ENCODE results near the gene SLC6A1.

Gene SLC6A1

DNA sequence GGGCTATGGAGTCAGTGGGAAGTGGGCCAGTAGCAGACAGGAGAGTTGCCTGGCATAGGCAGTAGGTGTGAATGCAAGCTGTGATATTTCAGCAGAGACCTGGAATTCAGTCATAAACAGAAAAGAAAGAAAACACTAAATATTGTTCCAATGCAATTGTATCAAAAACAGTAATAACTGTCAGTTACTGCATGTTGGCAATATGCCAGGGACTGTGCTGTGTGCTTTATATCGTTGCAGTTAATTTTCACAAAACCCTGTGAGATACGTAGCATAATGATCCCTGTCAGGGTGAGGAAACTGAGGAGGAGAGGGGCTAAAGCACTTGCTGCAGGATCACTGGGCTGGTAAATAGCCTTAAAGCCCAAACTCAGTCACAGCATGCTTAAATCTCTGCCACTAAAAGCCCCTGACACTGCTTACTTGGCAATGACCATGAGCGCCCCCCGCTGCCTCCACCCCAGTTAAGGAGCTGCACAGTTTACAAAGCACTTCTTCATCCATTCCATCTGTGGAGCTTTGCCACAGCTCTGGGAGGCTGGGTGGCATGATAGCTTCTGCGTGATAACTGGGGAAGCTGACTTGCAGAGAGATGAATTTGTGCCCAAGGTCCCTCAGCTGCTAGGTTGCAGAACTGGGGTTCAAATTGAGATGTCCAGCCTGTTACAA is 3.9 kb downstream of the SLC6A1 start:
- FAIRE-seq, result no peak

- no peak for FAIRE-seq
Measured at GRCh38 chr3:10997196-10997595, 4.6 kb downstream of the SLC6A1 start.

DNA sequence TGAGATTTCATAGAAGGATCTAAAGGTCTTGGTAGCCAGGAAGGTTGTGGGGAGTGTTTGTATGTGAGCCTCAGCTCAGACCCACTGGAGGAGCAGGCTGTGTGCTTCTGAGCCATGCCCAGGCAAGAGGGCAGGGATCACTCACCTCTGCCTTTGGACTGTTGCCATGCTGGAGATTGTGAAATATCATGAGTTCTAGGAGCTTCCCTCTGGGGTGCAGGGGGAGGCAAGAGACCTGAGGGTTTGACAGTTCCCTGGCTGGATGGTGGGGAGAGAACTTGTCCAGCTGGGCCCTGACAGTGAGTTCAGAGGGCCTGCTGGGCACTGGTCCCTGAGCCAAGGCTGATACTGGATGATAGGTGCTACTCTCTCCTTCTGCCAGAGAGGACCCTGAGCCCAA is 6.0 kb downstream of the SLC6A1 start:
- no peak for FAIRE-seq

DNA sequence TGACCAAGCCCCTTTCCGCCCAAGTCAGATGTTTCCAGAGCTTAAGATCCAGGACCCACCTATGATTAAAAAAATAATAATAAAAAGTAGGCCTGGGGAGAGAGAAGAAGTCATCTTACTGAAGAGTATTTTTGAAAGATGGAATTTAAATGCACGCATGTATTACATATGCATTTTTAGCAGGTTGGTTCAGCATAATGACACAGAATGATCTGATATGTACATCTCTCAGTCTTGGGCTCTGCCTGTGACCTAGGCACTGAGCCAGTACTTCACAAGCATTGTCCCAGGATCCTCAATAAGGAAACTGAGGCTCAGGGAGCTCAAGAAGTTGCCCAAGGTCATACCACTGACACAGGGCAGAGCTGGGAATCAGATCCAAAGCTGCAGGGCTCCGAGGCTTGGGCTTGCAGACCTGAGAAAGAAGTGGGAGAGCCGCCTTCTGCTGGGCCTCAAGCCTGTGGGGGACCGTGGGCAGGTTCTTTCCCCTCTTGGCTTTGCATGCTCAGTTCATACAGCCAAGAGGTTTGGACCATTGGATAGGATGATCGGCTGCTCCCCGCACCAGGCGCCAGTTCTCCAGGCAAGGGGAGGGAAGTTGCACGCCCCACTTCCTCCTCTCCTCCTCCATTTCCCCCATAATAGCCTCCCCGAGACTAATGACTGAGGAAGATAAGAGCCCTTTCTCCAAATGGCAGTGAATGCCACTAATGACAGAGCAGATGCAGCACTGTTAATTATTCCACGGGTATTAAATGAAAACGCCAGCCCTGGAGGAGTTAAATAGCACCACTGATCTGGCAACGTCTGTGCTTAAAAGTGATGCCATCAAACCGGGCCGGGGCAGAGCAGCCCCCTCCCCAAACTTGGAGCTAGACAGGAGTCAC is 6.9 kb downstream of the SLC6A1 start:
- no peak for FAIRE-seq

GRCh38 chr3:11000528-11000927 is 8.0 kb downstream of the SLC6A1 start:
- FAIRE-seq, result no peak

GRCh38 chr3:11001020-11001657 is 8.6 kb downstream of the SLC6A1 start:
- FAIRE-seq, result no peak

GRCh38 chr3:11001658-11002021 is 9.1 kb downstream of the SLC6A1 start:
- no peak for FAIRE-seq

DNA sequence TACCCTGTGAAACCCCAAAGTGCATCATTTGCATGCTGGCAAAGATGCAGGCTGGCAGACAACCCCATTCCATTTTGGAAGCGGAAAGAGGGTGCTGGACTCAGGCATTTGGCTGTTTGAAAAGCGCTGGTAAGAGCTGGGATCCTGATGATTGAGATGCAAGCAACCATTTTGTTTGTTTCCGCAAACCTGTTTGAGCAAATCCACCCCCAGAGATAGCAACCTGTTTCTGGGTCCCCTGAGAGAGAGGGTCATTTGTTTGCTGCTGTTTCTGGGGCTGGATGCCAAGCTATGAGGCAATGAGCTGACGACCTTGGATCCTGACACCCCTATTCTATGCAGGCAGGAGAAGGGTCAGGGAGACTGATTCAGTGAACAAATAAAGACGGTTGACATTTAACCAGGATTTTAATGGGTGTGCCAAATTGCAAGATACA is 9.8 kb downstream of the SLC6A1 start:
- FAIRE-seq, result no peak

GRCh38 chr3:11004563-11004962 is 12.0 kb downstream of the SLC6A1 start:
- no peak for FAIRE-seq

DNA sequence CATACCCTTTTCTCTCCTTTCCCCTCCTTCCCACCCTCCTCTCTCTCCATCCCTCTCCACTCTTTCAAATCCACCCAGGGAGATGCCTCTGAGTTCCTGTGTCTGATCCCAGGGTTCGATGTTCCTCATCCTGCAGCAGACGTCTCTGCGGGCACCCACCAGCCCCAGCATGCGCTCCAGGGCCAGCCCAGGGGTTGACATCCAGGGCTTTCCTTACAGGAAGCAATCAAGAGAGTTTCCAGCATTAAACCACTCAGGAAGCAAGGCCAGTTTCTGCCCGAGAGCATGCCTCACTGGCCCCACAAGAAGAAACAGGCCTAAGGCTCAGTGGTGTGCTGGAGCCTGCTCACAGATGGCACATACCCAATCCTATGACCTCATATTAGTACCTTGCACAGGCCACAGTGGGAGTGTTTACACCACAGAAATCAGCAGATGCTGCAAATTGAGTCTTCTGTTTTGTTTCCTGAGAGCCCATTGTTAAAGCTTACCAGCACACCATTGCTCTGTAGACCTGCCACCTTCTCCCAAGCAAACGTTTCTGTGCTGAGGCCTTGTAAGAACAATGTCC is 13.2 kb downstream of the SLC6A1 start:
- no peak for FAIRE-seq

GRCh38 chr3:11006986-11007933 is 14.7 kb downstream of the SLC6A1 start:
- no peak for FAIRE-seq

DNA sequence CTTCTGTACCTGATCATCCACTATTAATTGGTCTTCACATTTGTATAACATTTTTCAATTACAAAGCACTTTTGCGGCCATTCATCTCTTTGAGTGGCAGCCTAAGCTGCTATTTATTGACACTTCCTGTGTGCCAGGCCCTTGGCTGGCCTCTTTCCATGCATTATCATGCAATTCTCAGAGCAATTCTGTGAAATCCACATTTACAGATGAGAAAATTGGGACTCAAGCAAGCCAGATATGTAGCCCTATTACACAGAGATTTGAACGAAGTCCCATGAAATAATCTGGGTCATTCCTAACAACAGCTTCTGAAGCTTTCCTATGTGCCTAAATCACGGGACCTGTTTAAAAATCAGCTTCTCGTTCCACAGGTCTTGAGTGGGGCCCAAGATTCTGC is 17.4 kb downstream of the SLC6A1 start:
- no peak for FAIRE-seq

DNA sequence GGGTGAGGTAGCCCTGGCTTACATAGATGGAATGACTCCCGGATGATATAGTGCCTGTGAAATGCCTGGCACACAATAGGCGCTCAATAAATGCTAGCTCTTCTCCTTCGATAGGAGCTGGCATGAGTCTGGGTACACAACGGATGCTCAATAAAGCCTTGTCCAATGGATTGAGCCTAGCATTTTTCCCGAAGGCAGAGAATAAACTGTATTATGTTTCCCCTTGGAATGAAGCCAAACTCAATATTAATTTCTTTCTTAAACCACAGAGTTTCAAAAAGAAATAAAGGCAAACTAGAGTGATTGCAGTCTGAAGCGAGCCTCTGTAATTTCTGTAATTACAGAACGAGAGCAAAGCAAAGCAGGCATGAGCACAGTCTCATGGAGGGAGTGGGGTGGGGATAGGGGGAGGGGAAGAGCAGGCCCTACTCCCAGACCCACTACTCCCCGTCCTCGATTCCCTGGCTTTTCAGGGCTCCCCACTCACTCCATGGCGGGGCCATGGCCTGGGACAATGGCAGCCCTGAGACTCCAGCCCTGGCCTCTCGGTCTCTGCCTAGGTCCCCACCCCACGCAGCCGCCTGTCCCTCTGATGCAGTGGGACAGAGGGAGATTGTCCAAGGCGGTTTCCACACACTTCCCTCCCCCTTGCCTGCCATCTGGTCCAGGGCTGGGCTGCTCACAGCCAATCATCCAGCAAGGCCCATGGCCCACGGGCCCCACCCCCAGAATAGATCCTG is 18.0 kb downstream of the SLC6A1 start:
- FAIRE-seq, result no peak

GRCh38 chr3:11014253-11014652 is 21.7 kb downstream of the SLC6A1 start:
- FAIRE-seq, result no peak

DNA sequence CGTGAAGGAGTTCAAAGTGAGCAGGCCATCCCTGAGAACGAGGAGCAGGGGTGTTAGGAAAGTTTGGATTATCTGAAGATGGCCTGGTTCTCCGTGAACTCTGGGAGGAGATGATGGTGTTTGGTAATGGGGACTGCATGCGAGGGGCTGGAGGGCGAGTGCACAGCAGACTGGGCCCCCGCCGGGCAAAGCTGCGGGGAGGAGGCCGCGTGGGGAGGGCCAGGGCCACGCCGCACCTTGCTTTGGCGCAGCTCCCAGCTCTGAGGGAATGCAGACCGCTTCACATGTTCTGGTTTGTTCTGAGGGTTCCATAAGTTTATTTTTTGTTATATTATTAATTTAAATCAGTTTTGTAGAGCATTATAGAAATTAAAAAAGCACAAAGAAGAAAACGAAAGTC is 22.2 kb downstream of the SLC6A1 start:
- no peak for FAIRE-seq

- FAIRE-seq, result no peak
Measured at GRCh38 chr3:11015369-11015768, 22.8 kb downstream of the SLC6A1 start.

GRCh38 chr3:11016727-11017126 is 24.2 kb downstream of the SLC6A1 start:
- no peak for FAIRE-seq

- no peak for FAIRE-seq
Measured at GRCh38 chr3:11019116-11019819, 26.7 kb downstream of the SLC6A1 start.

GRCh38 chr3:11020764-11021163 is 28.2 kb downstream of the SLC6A1 start:
- no peak for FAIRE-seq

GRCh38 chr3:11021611-11022011 is 29.1 kb downstream of the SLC6A1 start:
- FAIRE-seq, result no peak

- FAIRE-seq, result no peak
Measured at GRCh38 chr3:11022115-11022514, 29.6 kb downstream of the SLC6A1 start.

All from islet of Langerhans (tissue), 1 donor.